Measurements from ENCODE around the gene PDE7B. TPM values are rescaled to one million over a fixed set of nuclear protein-coding genes. Genes with fewer than 3 reads are reported as not detected.

Gene PDE7B
- total and polyA plus RNA-seq, 2 of the 13 experiments (the other 11 are each of a cell fraction or from before 2014, with no cell fraction given) = not detected

- TF ChIP-seq ATF7-NPFF (CRISPR knock-in tag; IDR thresholded peaks at IDR 0.05; ENCODE audit: low read depth) = no peak
- no peak for TF ChIP-seq ZNF292 (CRISPR knock-in tag; IDR thresholded peaks at IDR 0.05; ENCODE audit: borderline replicate concordance, low read depth)
- TF ChIP-seq CENPX (CRISPR knock-in tag; IDR thresholded peaks at IDR 0.05) = no peak
Observed at GRCh38 chr6:135869857-135870256, 18.4 kb downstream of the PDE7B start (continued).

- H3K36me3 ChIP-seq (replicated peaks in 1 of 2; ENCODE audit: control insufficient read depth in 1 of 2, insufficient read depth in 2 of 2, low read length in 2 of 2) = no peaks in the 10 kb centered on the region
- H3K79me2 ChIP-seq (ENCODE audit: insufficient read depth, low read length) = no peaks in the 10 kb centered on the region
- in situ Hi-C loops (cut with HindIII; ENCODE audit: extremely low pct_ligation_motif_present, low pct_unique_long_range_greater_than_20kb) = no loop called here
- H3K4me2 ChIP-seq (ENCODE audit: low read depth, low read length) = no peak overlapping the region
- no peak overlapping the region for H3K9ac ChIP-seq (ENCODE audit: insufficient read depth, low read depth, low read length)
- H3K27me3 ChIP-seq (ENCODE audit: control insufficient read depth in 1 of 2, insufficient read depth in 2 of 2, low read length in 2 of 2) = no peaks in the 10 kb centered on the region
- intact Hi-C loops (cut with micrococcal nuclease; ENCODE audit: unreplicated experiment) = no loop called here
- FAIRE-seq = no peak
- CTCF ChIA-PET (ENCODE audit: low intra/inter-chr PET ratio, low total read pairs) = no interaction called here
- POLR2A ChIA-PET = no interaction called here
- H3K9me3 ChIP-seq (ENCODE audit: low read length) = no peaks in the 10 kb centered on the region
- H3K4me1 ChIP-seq (ENCODE audit: insufficient read depth, low read length) = no peaks in the 10 kb centered on the region
- no peak overlapping the region for H3K27ac ChIP-seq (ENCODE audit: extremely low read length, insufficient read depth, low read length)
- DNase-seq (ENCODE audit: low spot score) = no peak
- ATAC-seq = no peak
- no peak overlapping the region for H3K4me3 ChIP-seq (replicated peaks in 1 of 3; ENCODE audit: insufficient read depth in 1 of 3, low read depth in 2 of 3, low read length in 3 of 3)
- no peaks in the 10 kb centered on the region for H4K20me1 ChIP-seq (ENCODE audit: insufficient read depth, low read length)
- BruUV-seq (replicated peaks) = no TSS peak
- WGBS (ENCODE audit: low lambda C conversion rate) = 1% methylated on average over 2 of the region's 2 CpGs
- H2AFZ ChIP-seq (ENCODE audit: low read length) = no peak overlapping the region
- no peak for TF ChIP-seq ZEB1 (IDR thresholded peaks at IDR 0.05; ENCODE audit: insufficient replicate concordance, low read depth)
- TF ChIP-seq ZNF264 (CRISPR knock-in tag; IDR thresholded peaks at IDR 0.05) = no peak
- no peak for TF ChIP-seq REPIN1 (CRISPR knock-in tag; IDR thresholded peaks at IDR 0.05; ENCODE audit: borderline replicate concordance, low read depth)
- no peak for TF ChIP-seq PHF5A (CRISPR knock-in tag; IDR thresholded peaks at IDR 0.05; ENCODE audit: low read depth, unreplicated experiment)
- TF ChIP-seq ZNF782 (CRISPR knock-in tag; IDR thresholded peaks at IDR 0.05; ENCODE audit: borderline replicate concordance) = no peak
- TF ChIP-seq CREM (IDR thresholded peaks at IDR 0.05) = no peak
- TF ChIP-seq CREM (CRISPR knock-in tag; IDR thresholded peaks at IDR 0.05) = no peak
- no peak for TF ChIP-seq POLR2AphosphoS2 (IDR thresholded peaks at IDR 0.05; ENCODE audit: low read depth, low read length)
- TF ChIP-seq NFAT5 (CRISPR knock-in tag; IDR thresholded peaks at IDR 0.05) = no peak
- no peak for TF ChIP-seq ZNF160 (CRISPR knock-in tag; IDR thresholded peaks at IDR 0.05)
- no peak for TF ChIP-seq TOE1 (CRISPR knock-in tag; IDR thresholded peaks at IDR 0.05)
- no peak for TF ChIP-seq ZNF20 (CRISPR knock-in tag; IDR thresholded peaks at IDR 0.05)
- TF ChIP-seq ZNF496 (CRISPR knock-in tag; IDR thresholded peaks at IDR 0.05; ENCODE audit: insufficient replicate concordance) = no peak
- TF ChIP-seq TFDP1 (CRISPR knock-in tag; IDR thresholded peaks at IDR 0.05; ENCODE audit: borderline replicate concordance) = no peak
- no peak for TF ChIP-seq ZC3H13 (CRISPR knock-in tag; IDR thresholded peaks at IDR 0.05)
- no peak for TF ChIP-seq ZNF225 (CRISPR knock-in tag; IDR thresholded peaks at IDR 0.05)
- no peak for TF ChIP-seq ZNF746 (CRISPR knock-in tag; IDR thresholded peaks at IDR 0.05)
- no peak for TF ChIP-seq ZBTB7B (CRISPR knock-in tag; IDR thresholded peaks at IDR 0.05)
Observed at GRCh38 chr6:135870722-135871121, 19.2 kb downstream of the PDE7B start.
